ENCODE results near the gene CCDC63. TPM values are rescaled to one million over a fixed set of nuclear protein-coding genes. Genes with fewer than 3 reads are reported as not detected.

CCDC63 gene
- total RNA-seq, 1 donor = not detected

GRCh38 chr12:110811972-110812371 is 34.8 kb upstream of the CCDC63 start:
- DNase-seq (ENCODE audit: low read depth) = no peak
- H3K4me3 ChIP-seq (ENCODE audit: low read depth, low read length) = no peak overlapping the region
- TF ChIP-seq CTCF (IDR thresholded peaks at IDR 0.05; ENCODE audit: insufficient read depth, low read length) = no peak

- no peak for DNase-seq (ENCODE audit: low read depth)
- no peak for TF ChIP-seq CTCF (IDR thresholded peaks at IDR 0.05; ENCODE audit: insufficient read depth, low read length)
- no peak overlapping the region for H3K4me3 ChIP-seq (ENCODE audit: low read depth, low read length)
Measured at GRCh38 chr12:110813285-110813684, 33.5 kb upstream of the CCDC63 start.

DNA sequence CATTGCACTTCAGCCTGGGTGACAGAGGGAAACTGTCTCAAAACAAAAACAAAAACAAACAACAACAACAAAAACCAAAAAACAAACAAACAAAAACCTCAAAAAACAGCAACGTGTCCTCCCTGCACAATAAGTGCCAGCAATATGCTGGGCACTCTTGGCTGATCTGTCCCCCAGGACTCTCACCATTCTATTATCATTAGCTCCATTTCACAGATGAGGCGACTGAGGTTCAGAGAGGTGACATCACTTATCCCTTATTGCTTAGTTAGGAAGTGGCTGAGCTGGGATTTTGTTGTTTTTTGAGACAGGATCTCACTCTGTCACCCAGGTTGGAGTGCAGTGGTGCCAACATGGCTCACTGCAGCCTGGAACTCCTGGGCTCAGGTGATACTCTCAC is 33.0 kb upstream of the CCDC63 start:
- DNase-seq (ENCODE audit: low read depth) = no peak
- no peak overlapping the region for H3K4me3 ChIP-seq (ENCODE audit: low read depth, low read length)
- no peak for TF ChIP-seq CTCF (IDR thresholded peaks at IDR 0.05; ENCODE audit: insufficient read depth, low read length)

- no peak for TF ChIP-seq CTCF (IDR thresholded peaks at IDR 0.05; ENCODE audit: insufficient read depth, low read length)
- DNase-seq (ENCODE audit: low read depth) = no peak
Measured at GRCh38 chr12:110816248-110816647, 30.5 kb upstream of the CCDC63 start.

DNA sequence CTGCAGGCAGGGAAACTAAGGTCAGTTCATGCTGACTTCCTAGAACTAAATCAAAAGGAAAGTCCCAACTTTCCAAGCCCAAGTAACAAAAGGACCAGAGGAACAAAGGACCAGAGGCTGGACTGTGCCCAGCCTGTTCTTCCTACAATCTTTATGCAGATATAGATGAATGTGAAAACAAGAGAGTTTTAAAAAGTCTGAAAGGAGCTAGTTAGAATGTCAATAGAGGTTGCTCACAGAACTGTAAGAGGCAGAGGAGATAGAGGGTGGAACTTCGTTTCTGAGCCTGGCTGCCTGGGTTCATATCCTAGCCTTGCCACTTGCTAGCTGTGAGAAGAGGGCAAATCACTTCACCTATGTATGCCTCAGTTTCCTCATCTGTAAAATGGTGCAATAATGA is 30.0 kb upstream of the CCDC63 start:
- no peak for TF ChIP-seq CTCF (IDR thresholded peaks at IDR 0.05; ENCODE audit: insufficient read depth, low read length)
- DNase-seq (ENCODE audit: low read depth) = no peak
- no peak overlapping the region for H3K4me3 ChIP-seq (ENCODE audit: low read depth, low read length)

More at GRCh38 chr12:110816248-110816647, 30.5 kb upstream of the CCDC63 start:
- H3K4me3 ChIP-seq (ENCODE audit: low read depth, low read length) = no peak overlapping the region

DNA sequence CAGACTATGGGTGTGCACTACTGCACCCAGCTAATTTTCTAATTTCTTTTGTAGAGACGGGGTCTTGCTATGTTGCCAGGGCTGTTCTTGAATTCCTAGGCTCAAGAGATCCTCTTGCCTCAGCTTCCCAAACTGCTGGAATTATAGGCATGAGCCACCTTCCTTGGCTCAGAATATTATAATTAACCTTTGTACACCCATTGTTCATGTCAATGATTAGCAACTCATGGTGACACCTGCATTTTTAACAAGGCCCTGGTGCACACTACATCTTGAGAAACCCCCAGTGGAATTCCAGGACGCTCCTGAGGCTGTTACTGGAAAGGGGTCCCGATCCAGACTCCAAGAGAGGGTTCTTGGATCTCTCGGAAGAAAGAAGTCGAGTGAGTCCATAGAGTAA is 28.3 kb upstream of the CCDC63 start:
- no peak overlapping the region for H3K4me3 ChIP-seq (ENCODE audit: low read depth, low read length)
- no peak for TF ChIP-seq CTCF (IDR thresholded peaks at IDR 0.05; ENCODE audit: insufficient read depth, low read length)
- no peak for DNase-seq (ENCODE audit: low read depth)

GRCh38 chr12:110819150-110819549 is 27.6 kb upstream of the CCDC63 start:
- H3K4me3 ChIP-seq (ENCODE audit: low read depth, low read length) = no peak overlapping the region
- TF ChIP-seq CTCF (IDR thresholded peaks at IDR 0.05; ENCODE audit: insufficient read depth, low read length) = no peak
- DNase-seq (ENCODE audit: low read depth) = no peak
